ENCODE data around the gene KCTD6.
"Not testable (repeated sequence)": the region's sequence is repeated elsewhere in the genome, so short reads cannot be mapped to it uniquely, and the experiment has no call there.

The KCTD6 gene

GRCh38 chr3:58521917-58522631 is 30.2 kb downstream of the KCTD6 start:
- DNase-seq (ENCODE audit: low spot score in 2 of 2): no peak
- no peaks in the 10 kb centered on the region for H3K9me3 ChIP-seq
- H3K27me3 ChIP-seq (ENCODE audit: low read depth): no peaks in the 10 kb centered on the region
- in situ Hi-C loops (cut with MboI; ENCODE audit: low sequenced_read_pairs): no loop called here
- H3K36me3 ChIP-seq (replicated peaks): no peaks in the 10 kb centered on the region
- H3K4me1 ChIP-seq: peaks cover 5% of the 10 kb centered on the region; the same call in 1 of the 2 replicates
- no peak overlapping the region for H3K4me3 ChIP-seq

GRCh38 chr3:58522759-58523425 is 31.0 kb downstream of the KCTD6 start:
- peaks cover 5% of the 10 kb centered on the region; the same call in 1 of the 2 replicates for H3K4me1 ChIP-seq
- H3K4me3 ChIP-seq: no peak overlapping the region
- no peaks in the 10 kb centered on the region for H3K27me3 ChIP-seq (ENCODE audit: low read depth)
- H3K9me3 ChIP-seq: no peaks in the 10 kb centered on the region
- in situ Hi-C loops (cut with MboI; ENCODE audit: low sequenced_read_pairs): no loop called here
- no peak for DNase-seq (ENCODE audit: low spot score in 2 of 2)
- H3K36me3 ChIP-seq (replicated peaks): no peaks in the 10 kb centered on the region

- Histone ChIP-seq H3K27me3 (ENCODE audit: low read depth) (no peaks in the 10 kb centered on the region), H3K4me3 (no peak overlapping the region), H3K36me3 (replicated peaks) (no peaks in the 10 kb centered on the region), H3K4me1 (peaks cover 5% of the 10 kb centered on the region; the same call in 1 of the 2 replicates), H3K9me3 (no peaks in the 10 kb centered on the region)
- no peak for DNase-seq (ENCODE audit: low spot score in 2 of 2)
- in situ Hi-C loops (cut with MboI; ENCODE audit: low sequenced_read_pairs): no loop called here
These were observed 32.5 kb downstream of the KCTD6 start for GRCh38 chr3:58524326-58524888.

- in situ Hi-C loops (cut with MboI; ENCODE audit: low sequenced_read_pairs): loop anchor here (25.0 kb wide), 1 partner anchor 339 kb away; no protein-coding TSS in a partner anchor
- Histone ChIP-seq H3K27me3 (ENCODE audit: low read depth) (no peaks in the 10 kb centered on the region), H3K36me3 (replicated peaks) (no peaks in the 10 kb centered on the region), H3K9me3 (no peaks in the 10 kb centered on the region), H3K4me1 (peaks cover 5% of the 10 kb centered on the region; the same call in 1 of the 2 replicates), H3K4me3 (no peak overlapping the region)
- peak in 1 of 2 experiments; percentile 38 for DNase-seq (ENCODE audit: low spot score in 2 of 2)
These were observed 34.6 kb downstream of the KCTD6 start for GRCh38 chr3:58526515-58526957.

- not testable (repeated sequence) for DNase-seq (ENCODE audit: low spot score in 2 of 2); H3K4me1 ChIP-seq
- in situ Hi-C loops (cut with MboI; ENCODE audit: low sequenced_read_pairs): loop anchor here (25.0 kb wide), 1 partner anchor 340 kb away; no protein-coding TSS in a partner anchor
These were observed 35.5 kb downstream of the KCTD6 start for GRCh38 chr3:58527440-58527839.

GRCh38 chr3:58528629-58529028 is 36.7 kb downstream of the KCTD6 start:
- Histone ChIP-seq H3K27me3 (ENCODE audit: low read depth) (no peaks in the 10 kb centered on the region), H3K9me3 (no peaks in the 10 kb centered on the region), H3K4me3 (no peak overlapping the region), H3K36me3 (replicated peaks) (no peaks in the 10 kb centered on the region), H3K4me1 (no peaks in the 10 kb centered on the region)
- DNase-seq (ENCODE audit: low spot score in 2 of 2): no peak
- in situ Hi-C loops (cut with MboI; ENCODE audit: low sequenced_read_pairs): loop anchor here (25.0 kb wide), 1 partner anchor 341 kb away; no protein-coding TSS in a partner anchor

More at GRCh38 chr3:58527440-58527839, 35.5 kb downstream of the KCTD6 start:
- not testable (repeated sequence) for H3K4me3 ChIP-seq; H3K36me3 ChIP-seq (replicated peaks); H3K27me3 ChIP-seq (ENCODE audit: low read depth); H3K9me3 ChIP-seq

GRCh38 chr3:58529516-58530353 is 37.8 kb downstream of the KCTD6 start:
- Histone ChIP-seq H3K9me3 (no peaks in the 10 kb centered on the region), H3K4me1 (no peaks in the 10 kb centered on the region), H3K4me3 (no peak overlapping the region), H3K27me3 (ENCODE audit: low read depth) (no peaks in the 10 kb centered on the region), H3K36me3 (replicated peaks) (no peaks in the 10 kb centered on the region)
- DNase-seq (ENCODE audit: low spot score in 2 of 2): peak; percentile 21 to 79
- in situ Hi-C loops (cut with MboI; ENCODE audit: low sequenced_read_pairs): loop anchor here (25.0 kb wide), 1 partner anchor 342 kb away; no protein-coding TSS in a partner anchor

GRCh38 chr3:58530354-58530865 is 38.5 kb downstream of the KCTD6 start:
- Histone ChIP-seq H3K4me1 (no peaks in the 10 kb centered on the region), H3K4me3 (no peak overlapping the region), H3K9me3 (no peaks in the 10 kb centered on the region), H3K36me3 (replicated peaks) (no peaks in the 10 kb centered on the region), H3K27me3 (ENCODE audit: low read depth) (no peaks in the 10 kb centered on the region)
- DNase-seq (ENCODE audit: low spot score in 2 of 2): no peak
- in situ Hi-C loops (cut with MboI; ENCODE audit: low sequenced_read_pairs): loop anchor here (25.0 kb wide), 1 partner anchor 343 kb away; no protein-coding TSS in a partner anchor

GRCh38 chr3:58531555-58531954 is 39.7 kb downstream of the KCTD6 start:
- H3K9me3 ChIP-seq: no peaks in the 10 kb centered on the region
- DNase-seq (ENCODE audit: low spot score in 2 of 2): no peak
- in situ Hi-C loops (cut with MboI; ENCODE audit: low sequenced_read_pairs): loop anchor here (25.0 kb wide), 1 partner anchor 344 kb away; no protein-coding TSS in a partner anchor
- no peaks in the 10 kb centered on the region for H3K36me3 ChIP-seq (replicated peaks)
- H3K4me3 ChIP-seq: no peak overlapping the region
- H3K4me1 ChIP-seq: no peaks in the 10 kb centered on the region
- no peaks in the 10 kb centered on the region for H3K27me3 ChIP-seq (ENCODE audit: low read depth)

GRCh38 chr3:58531956-58532355 is 40.1 kb downstream of the KCTD6 start:
- H3K9me3 ChIP-seq: no peaks in the 10 kb centered on the region
- no peak overlapping the region for H3K4me3 ChIP-seq
- no peaks in the 10 kb centered on the region for H3K4me1 ChIP-seq
- DNase-seq (ENCODE audit: low spot score in 2 of 2): peak in 1 of 2 experiments; percentile 26
- H3K36me3 ChIP-seq (replicated peaks): no peaks in the 10 kb centered on the region
- in situ Hi-C loops (cut with MboI; ENCODE audit: low sequenced_read_pairs): loop anchor here (25.0 kb wide), 1 partner anchor 345 kb away; no protein-coding TSS in a partner anchor
- no peaks in the 10 kb centered on the region for H3K27me3 ChIP-seq (ENCODE audit: low read depth)

GRCh38 chr3:58532794-58533220 is 40.9 kb downstream of the KCTD6 start:
- no peaks in the 10 kb centered on the region for H3K9me3 ChIP-seq
- no peaks in the 10 kb centered on the region for H3K36me3 ChIP-seq (replicated peaks)
- peak; percentile 57 to 83 for DNase-seq (ENCODE audit: low spot score in 2 of 2)
- H3K4me3 ChIP-seq: no peak overlapping the region
- no peaks in the 10 kb centered on the region for H3K4me1 ChIP-seq
- no peaks in the 10 kb centered on the region for H3K27me3 ChIP-seq (ENCODE audit: low read depth)
- in situ Hi-C loops (cut with MboI; ENCODE audit: low sequenced_read_pairs): loop anchor here (25.0 kb wide), 1 partner anchor 346 kb away; no protein-coding TSS in a partner anchor

GRCh38 chr3:58534592-58535494 is 42.9 kb downstream of the KCTD6 start:
- Histone ChIP-seq H3K4me1 (no peaks in the 10 kb centered on the region), H3K27me3 (ENCODE audit: low read depth) (no peaks in the 10 kb centered on the region), H3K9me3 (no peaks in the 10 kb centered on the region), H3K36me3 (replicated peaks) (no peaks in the 10 kb centered on the region), H3K4me3 (no peak overlapping the region)
- no peak for DNase-seq (ENCODE audit: low spot score in 2 of 2)
- in situ Hi-C loops (cut with MboI; ENCODE audit: low sequenced_read_pairs): loop anchor here (25.0 kb wide), 1 partner anchor 348 kb away; no protein-coding TSS in a partner anchor
